Measurements from ENCODE around the gene PSG2. TPM values are rescaled to one million over a fixed set of nuclear protein-coding genes. Genes with fewer than 3 reads are reported as not detected.
"Not testable (repeated sequence)": the region's sequence is repeated elsewhere in the genome, so short reads cannot be mapped to it uniquely, and the experiment has no call there.

Gene PSG2
- not detected in 2 replicates for total RNA-seq (2014; rRNA removed; shearing (Covaris generic))

- H3K36me3 ChIP-seq (replicated peaks; ENCODE audit: control insufficient read depth, insufficient read depth, low read length); DNase-seq; H3K4me3 ChIP-seq (ENCODE audit: insufficient read depth, low read depth, low read length); H3K27me3 ChIP-seq (ENCODE audit: control insufficient read depth, insufficient read depth, low read length): not testable (repeated sequence)
These were observed at the start of gene PSG2 for GRCh38 chr19:43082601-43083000. Gene PSG2 (minus strand): TSS chr19:43082701. CDS start chr19:43082569, 132 bp downstream.

DNA sequence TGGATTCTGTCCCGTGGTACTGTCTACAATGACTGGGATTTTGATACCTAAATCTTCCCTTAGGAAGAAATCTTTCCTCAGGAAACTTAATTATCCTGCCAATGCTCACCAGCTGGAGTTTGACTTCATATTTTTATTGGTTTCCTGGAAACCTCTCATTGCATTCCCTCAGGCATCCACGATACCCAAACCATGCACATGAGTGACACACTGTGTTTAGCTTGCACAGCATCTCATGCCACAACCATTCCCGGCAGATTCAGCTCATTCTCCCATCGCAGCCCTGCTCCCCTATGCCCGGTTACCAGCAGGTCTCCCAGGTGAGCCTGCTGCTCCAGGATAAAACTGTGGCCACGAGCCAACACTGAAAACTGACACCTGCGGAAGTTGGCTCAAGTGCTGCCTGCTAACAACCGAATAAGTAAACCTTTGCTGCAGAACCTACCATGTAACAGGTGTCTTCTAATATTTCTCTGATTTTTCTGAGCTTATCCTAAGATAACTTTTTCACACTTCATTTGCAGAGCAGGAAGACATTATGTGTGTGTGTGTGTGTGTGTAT is 48.9 kb upstream of the PSG2 start:
- not testable (repeated sequence) for H3K27me3 ChIP-seq (ENCODE audit: control insufficient read depth, insufficient read depth, low read length); DNase-seq; H3K4me3 ChIP-seq (ENCODE audit: insufficient read depth, low read depth, low read length); H3K36me3 ChIP-seq (replicated peaks; ENCODE audit: control insufficient read depth, insufficient read depth, low read length)

- not testable (repeated sequence) for H3K4me3 ChIP-seq (ENCODE audit: insufficient read depth, low read depth, low read length); DNase-seq; H3K27me3 ChIP-seq (ENCODE audit: control insufficient read depth, insufficient read depth, low read length); H3K36me3 ChIP-seq (replicated peaks; ENCODE audit: control insufficient read depth, insufficient read depth, low read length)
These were observed 46.7 kb upstream of the PSG2 start for GRCh38 chr19:43129197-43129596.

DNA sequence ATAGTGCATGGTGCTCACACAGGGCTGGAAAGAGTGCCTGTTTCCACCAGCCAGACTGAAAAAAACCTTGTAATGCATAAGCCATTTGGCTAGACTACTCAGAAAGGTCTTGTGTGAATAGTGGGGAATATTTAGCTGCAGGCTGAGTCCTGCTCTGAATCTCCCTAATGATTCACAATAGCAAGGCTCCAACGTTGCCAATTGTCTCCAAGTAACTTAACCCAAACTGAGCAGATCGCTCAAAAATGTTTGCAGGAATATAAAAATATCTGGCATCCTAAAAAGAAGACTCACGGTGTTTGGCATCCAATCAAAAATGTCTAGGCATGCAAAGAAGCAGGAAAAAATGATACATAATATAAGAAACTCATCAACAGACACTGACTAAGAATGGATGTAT is 44.8 kb upstream of the PSG2 start:
- not testable (repeated sequence) for DNase-seq; H3K36me3 ChIP-seq (replicated peaks; ENCODE audit: control insufficient read depth, insufficient read depth, low read length); H3K4me3 ChIP-seq (ENCODE audit: insufficient read depth, low read depth, low read length); H3K27me3 ChIP-seq (ENCODE audit: control insufficient read depth, insufficient read depth, low read length)

- Histone ChIP-seq H3K36me3 (replicated peaks; ENCODE audit: control insufficient read depth, insufficient read depth, low read length) (no peaks in the 10 kb centered on the region), H3K27me3 (ENCODE audit: control insufficient read depth, insufficient read depth, low read length) (no peaks in the 10 kb centered on the region), H3K4me3 (ENCODE audit: insufficient read depth, low read depth, low read length) (no peak overlapping the region)
- DNase-seq = no peak
These were observed 44.2 kb upstream of the PSG2 start for GRCh38 chr19:43126720-43127119.

DNA sequence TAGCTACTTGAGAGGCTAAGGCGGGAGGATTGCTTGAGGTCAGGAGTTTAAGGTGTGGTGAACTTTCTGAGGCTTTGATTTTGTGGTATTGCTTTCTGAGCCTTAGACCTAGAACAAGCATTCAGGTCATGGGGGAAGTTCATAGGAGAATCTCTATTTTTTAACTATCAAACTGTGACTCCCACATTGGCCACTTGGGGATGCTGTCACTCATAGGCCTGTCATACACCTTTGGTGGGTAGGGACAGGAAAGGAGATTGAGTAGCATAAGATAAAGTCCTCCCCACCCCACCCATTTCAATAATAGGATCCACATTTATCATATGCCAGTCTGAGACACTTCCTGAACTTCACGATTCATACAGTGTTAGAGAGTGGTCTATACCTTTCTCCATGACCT is 41.9 kb upstream of the PSG2 start:
- no peaks in the 10 kb centered on the region for H3K36me3 ChIP-seq (replicated peaks; ENCODE audit: control insufficient read depth, insufficient read depth, low read length)
- no peak for DNase-seq
- no peaks in the 10 kb centered on the region for H3K27me3 ChIP-seq (ENCODE audit: control insufficient read depth, insufficient read depth, low read length)
- no peak overlapping the region for H3K4me3 ChIP-seq (ENCODE audit: insufficient read depth, low read depth, low read length)

- H3K4me3 ChIP-seq (ENCODE audit: insufficient read depth, low read depth, low read length); H3K27me3 ChIP-seq (ENCODE audit: control insufficient read depth, insufficient read depth, low read length); DNase-seq; H3K36me3 ChIP-seq (replicated peaks; ENCODE audit: control insufficient read depth, insufficient read depth, low read length): not testable (repeated sequence)
These were observed 38.0 kb upstream of the PSG2 start for GRCh38 chr19:43120433-43121026.

- not testable (repeated sequence) for H3K4me3 ChIP-seq (ENCODE audit: insufficient read depth, low read depth, low read length)
These were observed 37.0 kb upstream of the PSG2 start for GRCh38 chr19:43119526-43119925.

GRCh38 chr19:43116421-43116820 is 33.9 kb upstream of the PSG2 start:
- DNase-seq; H3K27me3 ChIP-seq (ENCODE audit: control insufficient read depth, insufficient read depth, low read length); H3K4me3 ChIP-seq (ENCODE audit: insufficient read depth, low read depth, low read length); H3K36me3 ChIP-seq (replicated peaks; ENCODE audit: control insufficient read depth, insufficient read depth, low read length): not testable (repeated sequence)

More at GRCh38 chr19:43119526-43119925, 37.0 kb upstream of the PSG2 start:
- not testable (repeated sequence) for H3K36me3 ChIP-seq (replicated peaks; ENCODE audit: control insufficient read depth, insufficient read depth, low read length); DNase-seq; H3K27me3 ChIP-seq (ENCODE audit: control insufficient read depth, insufficient read depth, low read length)

GRCh38 chr19:43115548-43115947 is 33.0 kb upstream of the PSG2 start:
- not testable (repeated sequence) for H3K27me3 ChIP-seq (ENCODE audit: control insufficient read depth, insufficient read depth, low read length); DNase-seq; H3K4me3 ChIP-seq (ENCODE audit: insufficient read depth, low read depth, low read length); H3K36me3 ChIP-seq (replicated peaks; ENCODE audit: control insufficient read depth, insufficient read depth, low read length)

DNA sequence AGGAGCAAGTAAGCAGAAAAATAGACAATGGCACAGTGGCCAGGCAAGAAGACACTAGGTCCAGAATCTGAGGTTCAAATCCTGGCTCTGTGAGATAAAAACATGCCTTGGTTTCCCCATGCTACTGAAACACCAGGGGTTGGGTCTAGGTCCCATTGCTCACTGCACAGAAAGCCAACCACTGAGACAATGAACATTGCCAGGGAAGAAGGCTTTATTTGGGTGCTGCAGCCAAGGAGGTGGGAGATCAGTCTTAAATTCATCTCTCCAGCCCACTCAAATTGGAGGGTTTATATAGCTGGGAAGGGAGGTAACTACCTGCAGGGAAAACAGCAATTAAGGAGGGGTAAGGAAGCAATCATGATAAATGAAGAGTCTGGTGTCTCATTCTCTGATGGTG is 32.6 kb upstream of the PSG2 start:
- DNase-seq; H3K4me3 ChIP-seq (ENCODE audit: insufficient read depth, low read depth, low read length); H3K36me3 ChIP-seq (replicated peaks; ENCODE audit: control insufficient read depth, insufficient read depth, low read length); H3K27me3 ChIP-seq (ENCODE audit: control insufficient read depth, insufficient read depth, low read length): not testable (repeated sequence)

DNA sequence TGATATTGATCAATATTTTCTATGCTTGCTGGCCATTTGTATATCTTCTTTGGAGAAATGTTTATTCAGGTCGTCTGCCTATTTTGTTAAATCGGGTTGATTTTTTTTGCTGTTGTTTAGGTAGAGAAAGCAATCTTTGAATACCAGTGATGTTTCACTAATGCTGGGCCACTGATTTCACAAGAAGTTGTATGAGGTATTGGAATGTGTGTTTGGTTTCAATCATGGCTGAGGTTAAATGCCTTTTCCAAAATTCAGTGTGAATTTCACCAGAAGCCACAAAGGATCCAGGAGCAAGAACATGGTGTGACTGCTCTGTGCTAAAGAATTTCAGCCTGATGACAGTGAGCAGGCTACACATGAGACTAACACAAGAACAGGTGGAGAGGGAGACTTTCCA is 32.1 kb upstream of the PSG2 start:
- H3K4me3 ChIP-seq (ENCODE audit: insufficient read depth, low read depth, low read length); H3K36me3 ChIP-seq (replicated peaks; ENCODE audit: control insufficient read depth, insufficient read depth, low read length); H3K27me3 ChIP-seq (ENCODE audit: control insufficient read depth, insufficient read depth, low read length); DNase-seq: not testable (repeated sequence)

- H3K36me3 ChIP-seq (replicated peaks; ENCODE audit: control insufficient read depth, insufficient read depth, low read length); DNase-seq; H3K27me3 ChIP-seq (ENCODE audit: control insufficient read depth, insufficient read depth, low read length); H3K4me3 ChIP-seq (ENCODE audit: insufficient read depth, low read depth, low read length): not testable (repeated sequence)
These were observed 24.9 kb upstream of the PSG2 start for GRCh38 chr19:43107401-43107800.

DNA sequence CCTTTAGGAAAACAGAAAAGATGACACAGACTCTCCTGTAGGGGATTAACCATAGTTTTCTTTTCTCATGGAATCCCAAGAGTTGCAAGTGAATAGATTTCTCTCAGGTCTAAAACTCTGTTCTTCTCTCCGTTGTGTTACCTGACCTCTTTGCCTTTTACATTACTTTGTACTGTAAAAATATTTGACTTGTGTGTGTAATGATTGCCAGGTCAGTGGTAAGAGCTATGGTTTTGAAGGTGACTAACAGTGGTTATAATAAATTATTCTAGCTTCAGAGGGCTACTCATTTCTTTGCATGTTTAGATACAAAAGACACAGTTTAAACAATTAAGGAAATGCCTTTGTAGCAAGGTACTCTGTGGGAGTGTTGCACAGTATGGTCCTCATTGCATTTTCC is 23.0 kb upstream of the PSG2 start:
- H3K27me3 ChIP-seq (ENCODE audit: control insufficient read depth, insufficient read depth, low read length) = no peaks in the 10 kb centered on the region
- H3K36me3 ChIP-seq (replicated peaks; ENCODE audit: control insufficient read depth, insufficient read depth, low read length) = no peaks in the 10 kb centered on the region
- no peak overlapping the region for H3K4me3 ChIP-seq (ENCODE audit: insufficient read depth, low read depth, low read length)
- DNase-seq = no peak

GRCh38 chr19:43104215-43104850 is 21.8 kb upstream of the PSG2 start:
- not testable (repeated sequence) for H3K36me3 ChIP-seq (replicated peaks; ENCODE audit: control insufficient read depth, insufficient read depth, low read length); H3K4me3 ChIP-seq (ENCODE audit: insufficient read depth, low read depth, low read length); H3K27me3 ChIP-seq (ENCODE audit: control insufficient read depth, insufficient read depth, low read length); DNase-seq

All from H7 (cell line).